Left colon (tissue), 2 donors: ENCODE data around the gene QPRT. TPM values are rescaled to one million over a fixed set of nuclear protein-coding genes. Genes with fewer than 3 reads are reported as not detected.
A peak's percentile ranks its signal among the peaks of the same experiment; 100 is the strongest.
"Not testable (repeated sequence)": the region's sequence is repeated elsewhere in the genome, so short reads cannot be mapped to it uniquely, and the experiment has no call there.

ENCODE experiments used
- ATAC-seq: fragments of 200-7000 bp; cut with Tn5 transposase; one replicate; pipeline ENCODE4 v1.9.1; 2020; ENCODE audit warnings: mild to moderate bottlenecking, moderate library complexity
- DNase-seq, 2 donors: peaks; one replicate each; pipeline ENCODE4 v3.0.0-alpha.2; 2020
- intact Hi-C, 2 donors: fragments of 100-400 bp; cut with DNase I in 1 of 2; cut with micrococcal nuclease in 1 of 2; formaldehyde crosslinking; loops; one replicate each; pipeline versions ENCODE4 v1.11.2 to v1.14.0; 2022; cut with DNase I, micrococcal nuclease
- total RNA-seq, 2 donors: library from RNA; stranded (reverse); fragmentation: NEBNext Ultra II Directional; extraction: Animal tissue kit (Norgen Biotek cat#: 25700); gene quantifications; one replicate each; pipeline ENCODE4 v1.2.1, GENCODE V29; 2021
- donor health status: DM: no; HTN: no; CAD: no.
- donor health status: DM: yes; HTN: yes; CAD: no.

Gene QPRT
- total RNA-seq, 2 donors from 2014 or later, result 44.9 to 47.4 TPM

GRCh38 chr16:29737713-29738112 is 58.7 kb downstream of the QPRT start:
- ATAC-seq (peak; percentile 61), DNase-seq (peak in 1 of 2 donors; percentile 55)
- intact Hi-C loops, result no loop called here

- intact Hi-C loops, result no loop called here
- peak; percentile 51 for ATAC-seq
- DNase-seq, result no peak
Observed at GRCh38 chr16:29738514-29738913, 59.5 kb downstream of the QPRT start.

GRCh38 chr16:29739927-29740629 is 61.1 kb downstream of the QPRT start:
- peak; percentile 12 for ATAC-seq
- DNase-seq, intact Hi-C loops: not testable (repeated sequence)

- ATAC-seq, intact Hi-C loops: not testable (repeated sequence)
- peak; percentile 42 to 73 for DNase-seq
Observed at GRCh38 chr16:29740630-29741015, 61.6 kb downstream of the QPRT start.

GRCh38 chr16:29742683-29743275 is 63.8 kb downstream of the QPRT start:
- DNase-seq, result no peak
- ATAC-seq, result no peak
- intact Hi-C loops, result no loop called here

GRCh38 chr16:29743475-29743826 is 64.5 kb downstream of the QPRT start:
- intact Hi-C loops, result no loop called here
- DNase-seq, result no peak

GRCh38 chr16:29743827-29744531 is 65.0 kb downstream of the QPRT start:
- ATAC-seq (no peak), DNase-seq (no peak)
- intact Hi-C loops, result no loop called here

More at GRCh38 chr16:29743475-29743826, 64.5 kb downstream of the QPRT start:
- ATAC-seq, result no peak

- intact Hi-C loops, result no loop called here
- ATAC-seq, result no peak
- no peak for DNase-seq
Observed at GRCh38 chr16:29744541-29745101, 65.6 kb downstream of the QPRT start.

- DNase-seq, result peak in 1 of 2 donors; percentile 36
- no peak for ATAC-seq
- intact Hi-C loops, result no loop called here
Observed at GRCh38 chr16:29745121-29745852, 66.3 kb downstream of the QPRT start.

- DNase-seq (peak; percentile 76 to 79), ATAC-seq (peak; percentile 18)
- intact Hi-C loops, result no loop called here
Observed at GRCh38 chr16:29745853-29746345, 66.9 kb downstream of the QPRT start, which contains the start of gene C16orf54. Gene C16orf54, minus strand, starts transcription at chr16:29745990. Its CDS starts 1,039 bp downstream, at chr16:29744951.

GRCh38 chr16:29746518-29746917 is 67.5 kb downstream of the QPRT start:
- intact Hi-C loops, DNase-seq, ATAC-seq: not testable (repeated sequence)

Other genes with a start within 250 kb of the QPRT start
- 10 to 100 TPM in 1 of 2 donors, 1 to 10 TPM in 1; 6.3 to 10.6 TPM for gene BOLA2, start 224.8 kb upstream of the QPRT start, total RNA-seq
- 10 to 100 TPM; 29.1 to 36.8 TPM for gene SLX1B, start 224.6 kb upstream of the QPRT start, total RNA-seq
- gene SULT1A4, start 219.3 kb upstream of the QPRT start, total RNA-seq, result 10 to 100 TPM; 13.3 to 21.9 TPM
- gene NPIPB12, start 172.8 kb upstream of the QPRT start, total RNA-seq, result 100 to 1,000 TPM in 1 of 2 donors, 10 to 100 TPM in 1; 89.1 to 109 TPM
- gene SPN, start 15.9 kb upstream of the QPRT start, total RNA-seq, result 1 to 10 TPM; 1.8 to 3.5 TPM
- 1 to 10 TPM; 1.6 to 3.2 TPM for gene C16orf54, start 66.8 kb downstream of the QPRT start, total RNA-seq
- gene ZG16, start 99.1 kb downstream of the QPRT start, total RNA-seq, result 1,000 to 10,000 TPM; 1,315 to 1,793 TPM
- 10 to 100 TPM; 53.0 to 55.2 TPM for gene KIF22, start 111.6 kb downstream of the QPRT start, total RNA-seq
- 100 to 1,000 TPM; 252 to 365 TPM for gene MAZ, start 127.3 kb downstream of the QPRT start, total RNA-seq
- 1 to 10 TPM; 1.3 to 2.0 TPM for gene PRRT2, start 133.0 kb downstream of the QPRT start, total RNA-seq
- gene PAGR1, start 137.0 kb downstream of the QPRT start, total RNA-seq, result 10 to 100 TPM; 16.8 to 17.4 TPM
- gene MVP, start 141.3 kb downstream of the QPRT start, total RNA-seq, result 100 to 1,000 TPM; 467 to 578 TPM
- gene CDIPT, start 184.0 kb downstream of the QPRT start, total RNA-seq, result 10 to 100 TPM; 62.9 to 85.3 TPM
- 10 to 100 TPM; 11.1 to 13.0 TPM for gene SEZ6L2, start 220.4 kb downstream of the QPRT start, total RNA-seq
- 1 to 10 TPM; 1.7 to 2.0 TPM for gene ASPHD1, start 221.3 kb downstream of the QPRT start, total RNA-seq
- gene KCTD13, start 247.0 kb downstream of the QPRT start, total RNA-seq, result 10 to 100 TPM; 22.2 to 35.2 TPM